Measurements from ENCODE around the gene BSN.
A peak's percentile ranks its signal among the peaks of the same experiment; 100 is the strongest.

BSN gene

DNA sequence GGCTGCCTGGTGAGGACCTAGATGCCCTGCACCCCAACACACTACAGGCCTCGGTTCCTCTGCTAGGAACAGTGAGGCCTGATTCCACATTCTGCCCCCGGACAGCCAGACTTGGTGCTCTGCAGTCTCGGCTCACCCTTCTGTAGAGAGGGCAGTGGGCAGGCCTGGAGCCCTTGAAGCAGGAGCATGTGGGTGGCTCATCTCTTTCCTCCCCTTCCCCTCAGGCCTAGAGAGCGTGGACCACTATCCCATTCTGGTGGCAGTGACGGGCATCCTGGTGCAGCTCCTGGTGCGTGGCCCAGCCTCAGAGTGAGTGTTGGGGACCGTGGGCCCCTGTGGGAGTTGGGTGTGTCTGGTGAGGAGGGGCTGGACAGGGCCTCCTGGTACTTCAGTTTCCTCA, 161.9 kb downstream of the BSN start:
- no peak for DNase-seq (ENCODE audit: low read depth)

- no peak for DNase-seq (ENCODE audit: low read depth)
Measured at GRCh38 chr3:49716691-49717210, 162.5 kb downstream of the BSN start.

DNA sequence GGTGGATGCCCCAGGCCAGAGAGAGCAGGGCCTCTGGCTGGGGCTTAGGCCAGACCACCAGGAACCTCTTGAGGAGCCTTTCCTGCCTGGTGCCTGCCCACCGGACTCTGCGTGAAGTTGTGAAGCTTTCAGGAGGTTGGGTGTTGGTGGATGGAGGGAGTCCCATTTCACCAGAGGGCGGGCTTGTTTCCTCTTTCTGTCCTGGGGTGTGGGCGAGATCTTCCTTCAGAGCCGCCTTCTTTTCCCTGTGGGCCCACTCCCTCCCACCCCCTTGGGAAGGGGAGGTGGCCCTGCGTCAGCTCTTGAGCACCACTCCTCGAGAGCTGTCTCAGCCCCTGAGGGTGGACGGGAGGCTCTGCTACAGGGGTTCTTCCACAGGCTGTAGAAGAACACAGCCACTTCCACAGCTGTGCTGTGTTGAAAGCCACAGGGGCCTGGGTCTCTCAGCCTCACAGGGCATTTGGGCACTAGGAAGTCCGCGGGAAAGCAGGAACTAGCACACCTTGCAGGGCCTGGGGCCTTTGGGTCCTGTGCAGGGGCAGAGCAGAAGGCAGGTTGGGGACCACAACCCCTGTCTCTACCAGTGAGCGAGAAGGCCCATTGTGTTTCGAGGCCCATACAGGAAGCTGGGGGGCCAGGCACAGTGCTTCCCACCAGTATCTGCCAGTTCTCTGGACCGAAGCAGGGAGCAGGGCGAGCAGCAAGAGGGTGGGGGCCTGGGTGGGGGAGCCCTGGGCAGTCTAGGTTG, 163.1 kb downstream of the BSN start:
- DNase-seq (ENCODE audit: low read depth) = no peak

- no peak for DNase-seq (ENCODE audit: low read depth)
Measured at GRCh38 chr3:49717959-49718857, 163.9 kb downstream of the BSN start.

GRCh38 chr3:49718858-49719213, 164.6 kb downstream of the BSN start:
- DNase-seq (ENCODE audit: low read depth) = no peak

DNA sequence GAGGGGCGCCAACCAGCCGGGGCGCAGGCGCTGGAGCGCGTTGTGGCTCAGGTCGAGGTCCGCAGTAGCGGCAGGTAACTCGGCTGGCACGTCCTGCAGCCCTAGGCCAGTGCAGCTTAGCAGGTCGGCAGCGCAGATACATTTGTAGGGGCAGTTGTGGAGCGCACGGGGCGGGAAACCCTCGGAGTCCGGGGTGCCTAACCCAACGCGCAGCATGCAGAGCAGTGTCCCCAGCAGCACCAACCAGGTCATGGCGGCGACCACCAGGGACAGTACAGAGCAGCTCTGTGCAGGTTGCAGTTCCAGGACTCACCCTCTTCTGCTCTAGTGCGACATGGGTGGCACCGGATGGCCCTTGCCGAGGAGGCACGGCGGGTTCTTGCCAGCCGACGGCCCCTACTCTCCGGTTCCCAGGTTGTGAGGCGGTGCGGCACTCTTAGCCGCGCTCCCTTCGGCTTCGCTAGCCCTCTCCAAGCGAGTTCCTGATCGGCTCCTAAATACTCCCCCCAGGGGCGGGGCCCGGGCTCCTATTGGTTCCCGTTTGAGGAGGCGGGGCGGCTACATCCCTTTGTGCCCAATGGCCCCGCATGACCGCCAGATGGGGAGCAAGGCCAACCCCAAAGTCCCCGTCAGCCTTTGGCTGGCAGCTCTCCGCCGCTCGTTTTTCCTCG, 165.1 kb downstream of the BSN start, which contains the start of gene AMIGO3:
Gene AMIGO3, minus strand, starts transcription at position 471 of the 671 bp plus-strand sequence. Its CDS starts 219 bp downstream, at position 252.
- peak; percentile 80 for DNase-seq (ENCODE audit: low read depth)
